WTC11 (cell line): Measurements from ENCODE around the gene SNTA1. TPM values are rescaled to one million over a fixed set of nuclear protein-coding genes. Genes with fewer than 3 reads are reported as not detected.

Experiments
- ATAC-seq: fragments of 200-7000 bp; cut with Tn5 transposase; 2 replicates; pipeline ENCODE4 v1.10.0; 2021; ENCODE audit warnings: mild to moderate bottlenecking, moderate library complexity
- CTCF ChIA-PET: fragments of 300-600 bp; sonication (Branson Sonifier 250); formaldehyde crosslinking; loops from one replicate; lab custom pipeline; 2021; ENCODE audit warnings: antibody characterized with exemption; lab: Charles Lee
- POLR2A ChIA-PET: fragments of 350-600 bp; sonication (Branson Sonifier 250); formaldehyde crosslinking; loops from one replicate; lab custom pipeline; 2021; ENCODE audit warnings: antibody characterized with exemption; lab: Charles Lee
- DNase-seq: peaks from one replicate; pipeline ENCODE4 v3.0.0; 2021; ENCODE audit warnings: low spot score
- H3K27ac Mint-ChIP-seq: 2 replicates; pipeline ENCODE4 v1.8.0; 2021; ENCODE audit warnings: mixed read lengths
- H3K27me3 Mint-ChIP-seq: 2 replicates; pipeline ENCODE4 v1.8.0; 2021; ENCODE audit warnings: low read depth, mild to moderate bottlenecking, moderate library complexity, mixed read lengths
- H3K36me3 Mint-ChIP-seq: 2 replicates; pipeline ENCODE4 v1.8.0; 2021; ENCODE audit warnings: mixed read lengths
- H3K4me1 Mint-ChIP-seq: 2 replicates; pipeline ENCODE4 v1.8.0; 2022; ENCODE audit warnings: mixed read lengths
- H3K4me3 Mint-ChIP-seq: 2 replicates; pipeline ENCODE4 v1.8.0; 2021; ENCODE audit warnings: mild to moderate bottlenecking, moderate library complexity, mixed read lengths
- H3K9me3 Mint-ChIP-seq: 2 replicates; pipeline ENCODE4 v1.8.0; 2021; ENCODE audit warnings: mixed read lengths
- AR ChIP-seq: fragments of 250-450 bp; sonication (Bioruptor Pico); IDR thresholded peaks from 2 replicates; pipeline ENCODE4 v1.9.0; 2021; ENCODE audit warnings: mild to moderate bottlenecking
- ATF1 ChIP-seq: sonication (generic); formaldehyde crosslinking; IDR thresholded peaks from 2 replicates; pipeline ENCODE4 v1.8.1; 2023; ENCODE audit warnings: mild to moderate bottlenecking, moderate library complexity, missing genetic modification reagents
- CREB1 ChIP-seq: sonication (generic); formaldehyde crosslinking; IDR thresholded peaks from 2 replicates; pipeline ENCODE4 v1.8.0; 2023; ENCODE audit warnings: mild to moderate bottlenecking, missing genetic modification reagents
- EMX1 ChIP-seq: fragments of 250-450 bp; sonication (Bioruptor Pico); IDR thresholded peaks from 2 replicates; pipeline ENCODE4 v1.8.0; 2021; ENCODE audit warnings: mild to moderate bottlenecking
- ERG ChIP-seq: fragments of 250-450 bp; sonication (Bioruptor Pico); IDR thresholded peaks from 2 replicates; pipeline ENCODE4 v1.8.0; 2021; ENCODE audit warnings: mild to moderate bottlenecking
- ETV6 ChIP-seq: sonication (generic); formaldehyde crosslinking; IDR thresholded peaks from 2 replicates; pipeline ENCODE4 v1.8.1; 2022; ENCODE audit warnings: mild to moderate bottlenecking, missing genetic modification reagents
- FOXP4 ChIP-seq: sonication (generic); formaldehyde crosslinking; IDR thresholded peaks from 2 replicates; pipeline ENCODE4 v1.8.0; 2022; ENCODE audit warnings: mild to moderate bottlenecking, missing genetic modification reagents
- GABPB1 ChIP-seq: sonication (generic); formaldehyde crosslinking; IDR thresholded peaks from 2 replicates; pipeline ENCODE4 v1.8.1; 2023; ENCODE audit warnings: mild to moderate bottlenecking, missing genetic modification reagents
- GRHL2 ChIP-seq: fragments of 250-450 bp; sonication (Bioruptor Pico); IDR thresholded peaks from 2 replicates; pipeline ENCODE4 v1.8.0; 2022; ENCODE audit warnings: mild to moderate bottlenecking, moderate library complexity; ENCODE audit not compliant: insufficient replicate concordance, severe bottlenecking
- IRF2 ChIP-seq: sonication (generic); formaldehyde crosslinking; IDR thresholded peaks from 2 replicates; pipeline ENCODE4 v1.8.0; 2022; ENCODE audit warnings: low read depth, missing genetic modification reagents, borderline replicate concordance
- JAZF1 ChIP-seq: fragments of 250-450 bp; sonication (Bioruptor Pico); IDR thresholded peaks from 2 replicates; pipeline ENCODE4 v1.9.0; 2021; ENCODE audit warnings: moderate library complexity, mild to moderate bottlenecking, inconsistent platforms
- JUN ChIP-seq: sonication (generic); formaldehyde crosslinking; IDR thresholded peaks from 2 replicates; pipeline ENCODE4 v1.8.0; 2023; ENCODE audit warnings: mild to moderate bottlenecking, missing genetic modification reagents
- MXD4 ChIP-seq: fragments of 250-450 bp; sonication (Bioruptor Pico); IDR thresholded peaks from 2 replicates; pipeline ENCODE4 v1.8.0; 2021; ENCODE audit warnings: mild to moderate bottlenecking, moderate library complexity, borderline replicate concordance
- NFATC4 ChIP-seq: fragments of 250-450 bp; sonication (Bioruptor Pico); IDR thresholded peaks from 2 replicates; pipeline ENCODE4 v1.9.0; 2021; ENCODE audit warnings: mild to moderate bottlenecking
- NFYB ChIP-seq: sonication (generic); formaldehyde crosslinking; conservative IDR thresholded peaks from 2 replicates; pipeline ENCODE4 v1.8.0; 2022; ENCODE audit warnings: low read depth, missing genetic modification reagents
- NR1H2 ChIP-seq: sonication (generic); formaldehyde crosslinking; IDR thresholded peaks from 2 replicates; pipeline ENCODE4 v1.9.0; 2021; ENCODE audit warnings: mild to moderate bottlenecking, moderate library complexity, missing genetic modification reagents
- PRDM15 ChIP-seq: sonication (generic); formaldehyde crosslinking; IDR thresholded peaks from 2 replicates; pipeline ENCODE4 v1.8.0; 2022; ENCODE audit warnings: missing genetic modification reagents
- PREB ChIP-seq: sonication (generic); formaldehyde crosslinking; IDR thresholded peaks from 2 replicates; pipeline ENCODE4 v1.8.1; 2022; ENCODE audit warnings: mild to moderate bottlenecking, missing genetic modification reagents, moderate library complexity, borderline replicate concordance
- RELA ChIP-seq: sonication (generic); formaldehyde crosslinking; IDR thresholded peaks from 2 replicates; pipeline ENCODE4 v1.8.1; 2022; ENCODE audit warnings: missing genetic modification reagents, mild to moderate bottlenecking, borderline replicate concordance
- SOX15 ChIP-seq: fragments of 250-450 bp; sonication (Bioruptor Pico); IDR thresholded peaks from 2 replicates; pipeline ENCODE4 v1.9.0; 2021; ENCODE audit warnings: mild to moderate bottlenecking
- SP1 ChIP-seq: sonication (generic); formaldehyde crosslinking; conservative IDR thresholded peaks from 2 replicates; pipeline ENCODE4 v1.8.1; 2022; ENCODE audit warnings: missing genetic modification reagents
- STAT6 ChIP-seq: sonication (generic); formaldehyde crosslinking; conservative IDR thresholded peaks from 2 replicates; pipeline ENCODE4 v1.8.1; 2023; ENCODE audit warnings: mild to moderate bottlenecking, low read depth, missing genetic modification reagents, moderate library complexity
- TEAD1 ChIP-seq: sonication (generic); formaldehyde crosslinking; IDR thresholded peaks from 2 replicates; pipeline ENCODE4 v1.8.0; 2022; ENCODE audit warnings: mild to moderate bottlenecking, missing genetic modification reagents
- ZNF317 ChIP-seq: sonication (generic); formaldehyde crosslinking; IDR thresholded peaks from 2 replicates; pipeline ENCODE4 v1.8.1; 2023; ENCODE audit warnings: low read depth, mild to moderate bottlenecking, moderate library complexity, missing genetic modification reagents, borderline replicate concordance
- ZNF416 ChIP-seq: fragments of 250-450 bp; sonication (Bioruptor Pico); IDR thresholded peaks from 2 replicates; pipeline ENCODE4 v1.9.0; 2021; ENCODE audit warnings: mild to moderate bottlenecking, inconsistent platforms
- total RNA-seq: library from RNA; stranded (reverse); gene quantifications from 3 replicates; pipeline ENCODE4 v1.2.3, GENCODE V29; 2021

The SNTA1 gene
- total RNA-seq, 1 experiment from 2014 or later, result 5.3 TPM

- TF ChIP-seq AR (CRISPR knock-in tag) (no peak), ERG (no peak), SP1 (CRISPR knock-in tag) (no peak), IRF2 (CRISPR knock-in tag) (no peak), ATF1 (CRISPR knock-in tag) (no peak), NR1H2 (no peak), CREB1 (CRISPR knock-in tag) (no peak), GRHL2 (no peak), EMX1 (no peak), NFYB (CRISPR knock-in tag) (no peak), GABPB1 (CRISPR knock-in tag) (no peak)
Observed at GRCh38 chr20:33466303-33466646, 22.7 kb upstream of the SNTA1 start (continued).

- POLR2A ChIA-PET, result no interaction called here
- Mint-ChIP-seq H3K4me3 (no peak overlapping the region), H3K27me3 (peaks cover 42% of the 10 kb centered on the region), H3K36me3 (no peaks in the 10 kb centered on the region), H3K9me3 (no peaks in the 10 kb centered on the region), H3K27ac (no peak overlapping the region), H3K4me1 (peaks cover 9% of the 10 kb centered on the region)
- CTCF ChIA-PET, result interaction anchor here (0.7 to 1.0 kb wide), 2 partner anchors 8 to 188 kb away, joined by 4 to 5 read pairs; no protein-coding TSS in a partner anchor
- ATAC-seq (no peak), DNase-seq (no peak)
- no peak for TF ChIP-seq JUN (CRISPR knock-in tag)
- no peak for TF ChIP-seq FOXP4 (CRISPR knock-in tag)
- TF ChIP-seq ETV6 (CRISPR knock-in tag), result no peak
- no peak for TF ChIP-seq ZNF317 (CRISPR knock-in tag)
- TF ChIP-seq SOX15 (CRISPR knock-in tag), result no peak
- no peak for TF ChIP-seq JAZF1
- TF ChIP-seq ZNF416, result no peak
- TF ChIP-seq MXD4, result no peak
- no peak for TF ChIP-seq TEAD1 (CRISPR knock-in tag)
- no peak for TF ChIP-seq NFATC4 (CRISPR knock-in tag)
- TF ChIP-seq PREB, result no peak
- no peak for TF ChIP-seq STAT6 (CRISPR knock-in tag)
- TF ChIP-seq PRDM15 (CRISPR knock-in tag), result no peak
- no peak for TF ChIP-seq RELA (CRISPR knock-in tag)
Observed at GRCh38 chr20:33465481-33466302, 22.1 kb upstream of the SNTA1 start.
